NCI-H2029 (cell line): ENCODE measurements around the gene CELSR3.

Experiments used
- DNase-seq: peaks from one replicate; lab custom pipeline; 2025; lab: John Stamatoyannopoulos, UW

CELSR3 gene

GRCh38 chr3:48599077-48599501, 63.6 kb downstream of the CELSR3 start:
- DNase-seq, result no peak

GRCh38 chr3:48598323-48599076, 64.2 kb downstream of the CELSR3 start:
- DNase-seq, result no peak

DNA sequence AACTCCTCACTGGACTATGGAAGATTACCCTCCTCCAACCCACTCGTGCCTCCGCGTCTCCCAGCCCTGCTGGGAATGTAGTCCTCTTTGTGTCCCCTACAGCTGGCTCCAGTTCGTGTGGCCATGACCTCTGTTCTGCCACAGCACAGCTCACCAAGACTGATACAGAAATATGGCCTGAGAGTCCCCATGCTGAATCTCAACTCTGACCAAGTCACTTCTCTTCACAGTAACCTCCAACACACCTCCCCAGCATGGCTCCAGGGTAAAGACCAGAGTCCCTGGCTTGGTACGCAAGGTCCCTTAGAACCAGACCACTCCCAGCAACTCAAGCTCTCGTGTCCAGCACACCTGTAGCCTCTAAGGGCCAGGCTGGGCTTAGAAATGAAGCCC, 65.3 kb downstream of the CELSR3 start:
- DNase-seq, result no peak

DNA sequence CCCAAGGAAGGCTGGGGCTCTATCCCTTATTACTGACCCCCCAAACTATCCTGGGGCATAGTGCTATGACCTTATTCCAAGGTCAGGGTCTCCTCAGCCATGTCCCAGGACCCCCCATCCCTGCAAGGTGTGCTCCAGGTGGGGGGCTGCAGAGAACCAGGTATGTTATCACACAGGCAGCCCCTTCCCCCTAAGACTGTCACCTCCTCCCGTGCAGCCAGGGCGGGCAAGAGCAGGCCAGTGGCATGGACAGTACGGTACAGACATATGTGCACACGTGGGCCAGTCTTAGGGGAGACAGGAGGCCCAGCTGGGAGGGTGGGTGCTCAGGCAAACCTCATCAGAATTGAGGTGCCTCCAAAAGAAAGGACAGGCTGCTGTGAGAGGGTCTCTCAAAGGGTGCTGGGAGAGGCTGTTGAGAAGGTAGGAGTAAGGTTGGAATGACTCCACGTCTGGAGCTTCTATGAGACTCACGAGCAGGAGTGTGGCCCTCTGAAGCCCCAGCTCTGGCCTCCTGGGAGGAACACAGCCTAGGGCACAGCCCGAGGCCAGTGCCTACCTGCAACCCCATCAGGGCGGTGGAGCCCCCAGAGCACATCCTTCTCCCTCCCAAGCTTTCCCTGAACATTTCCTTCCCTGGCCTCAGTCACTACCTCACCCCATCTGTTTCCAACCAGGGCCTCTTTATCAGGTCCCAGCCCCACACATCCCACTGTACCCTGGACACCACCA, 65.8 kb downstream of the CELSR3 start:
- no peak for DNase-seq

- no peak for DNase-seq
Measured at GRCh38 chr3:48596157-48596556, 66.5 kb downstream of the CELSR3 start.

- DNase-seq, result no peak
Measured at GRCh38 chr3:48595526-48596121, 67.1 kb downstream of the CELSR3 start.

DNA sequence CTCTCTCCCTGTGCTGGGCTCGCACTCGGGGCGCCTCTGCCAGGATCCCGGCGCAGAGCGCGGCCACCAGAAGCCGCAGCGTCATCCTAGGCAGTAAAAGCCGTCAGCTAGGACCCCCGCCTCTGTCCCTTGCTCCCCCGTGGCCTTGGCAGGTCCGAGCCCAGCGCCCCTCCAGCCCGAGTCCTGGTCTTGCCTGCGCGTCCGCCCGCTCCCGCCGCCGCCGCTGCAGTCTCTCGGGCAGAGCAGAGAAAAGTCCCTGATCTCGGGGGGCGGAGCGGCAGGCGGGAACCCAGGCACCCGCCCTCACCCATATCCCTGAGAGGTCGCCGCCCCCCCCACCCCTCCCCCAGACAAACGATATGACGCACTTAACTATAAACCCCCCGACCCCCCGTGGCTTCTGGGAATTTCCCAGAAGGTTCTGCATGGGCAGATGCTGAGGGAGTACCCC, 67.6 kb downstream of the CELSR3 start, which contains the start of gene COL7A1:
COL7A1 (minus strand) TSS at position 255 of the 451 bp plus-strand sequence; CDS start at position 85, 170 bp downstream.
- DNase-seq, result no peak

DNA sequence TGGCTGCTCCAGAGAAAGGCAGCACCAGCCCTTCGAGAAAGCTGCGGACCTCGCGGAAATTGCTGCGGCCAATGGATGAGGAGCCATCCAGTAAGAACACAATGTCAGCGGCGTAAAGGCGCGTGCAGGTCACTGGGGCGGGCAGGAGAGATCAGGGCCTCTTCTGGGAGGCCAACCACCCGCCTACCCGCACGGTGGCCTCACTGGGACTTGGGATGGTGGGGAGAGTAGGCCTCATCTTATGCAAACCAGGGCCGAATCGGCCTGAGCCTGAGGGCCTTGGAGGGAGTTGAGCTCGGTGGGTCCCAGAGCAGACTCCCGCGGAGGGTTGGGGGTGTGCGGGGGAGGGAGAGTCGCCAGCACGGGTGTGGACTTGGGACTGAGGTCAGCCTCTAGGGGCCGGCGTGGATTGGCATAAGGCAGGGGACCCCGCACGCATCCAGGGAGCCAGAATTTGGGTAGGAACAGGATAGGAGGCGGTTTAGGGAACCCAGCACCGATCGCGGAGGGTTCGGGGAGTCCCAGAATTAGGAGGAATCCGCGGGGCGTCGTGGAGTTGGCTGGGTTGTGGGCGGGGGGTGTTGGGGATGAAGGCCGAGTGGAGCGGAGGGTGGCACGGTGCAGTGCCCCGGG, 68.2 kb downstream of the CELSR3 start:
- no peak for DNase-seq

GRCh38 chr3:48593337-48593736, 69.3 kb downstream of the CELSR3 start:
- no peak for DNase-seq

DNA sequence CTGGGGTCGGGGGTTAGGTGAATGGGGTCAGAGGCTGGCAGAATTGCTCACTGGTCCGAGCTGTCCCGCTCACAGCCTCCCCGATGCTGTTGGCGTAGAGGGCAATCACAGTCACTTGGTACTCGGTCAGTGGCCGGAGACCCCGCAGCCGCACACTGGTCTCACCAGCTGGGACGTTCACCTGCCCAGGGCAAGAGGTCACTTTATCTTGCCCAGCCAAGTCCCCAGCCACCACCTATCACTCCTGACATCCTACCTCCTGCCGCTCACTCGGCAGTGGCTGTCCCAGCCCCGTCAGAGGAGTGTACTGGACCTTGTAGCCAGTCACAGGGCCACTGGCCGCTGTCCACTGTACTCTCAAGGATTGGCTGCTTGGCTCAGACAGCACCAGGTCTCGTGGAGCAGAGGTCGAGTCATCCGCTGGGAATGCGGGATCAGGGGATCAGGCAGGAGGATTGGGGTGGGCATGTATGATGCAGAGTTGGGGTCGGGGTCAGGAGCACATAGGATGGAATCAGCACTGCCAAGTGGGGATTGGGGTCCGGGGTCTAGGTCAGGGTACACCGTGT, 70.1 kb downstream of the CELSR3 start:
- DNase-seq, result no peak

DNA sequence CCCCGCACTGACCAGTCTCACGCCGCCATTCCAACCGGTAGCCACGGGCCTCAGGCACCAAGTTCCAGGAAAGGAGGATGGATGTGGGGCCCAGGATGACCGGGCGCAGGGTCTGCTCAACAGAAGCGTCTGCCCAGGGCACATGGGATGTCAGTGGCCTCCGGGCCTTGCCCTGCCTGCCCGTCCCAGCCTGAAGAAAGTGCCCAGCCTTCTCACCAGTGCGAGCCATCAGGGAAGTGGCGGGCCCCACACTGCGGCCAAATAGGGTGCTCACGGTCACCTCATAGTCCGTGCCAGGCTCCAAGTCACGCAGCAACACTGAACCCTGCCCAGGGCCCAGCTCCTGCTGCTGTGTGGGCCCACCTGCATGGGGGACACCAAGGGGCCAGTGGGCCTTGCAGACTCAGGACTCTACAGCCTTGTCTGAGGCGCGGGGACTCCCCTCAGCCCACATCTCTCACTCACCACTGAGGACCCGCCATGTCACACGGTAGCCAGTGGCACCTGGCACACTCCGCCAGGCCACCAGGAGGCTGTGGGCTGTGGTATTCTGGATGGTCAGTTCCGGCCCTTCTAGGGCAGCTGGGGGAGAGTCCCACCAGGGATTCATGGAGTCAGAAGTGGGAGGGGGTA, 70.7 kb downstream of the CELSR3 start:
- no peak for DNase-seq

DNA sequence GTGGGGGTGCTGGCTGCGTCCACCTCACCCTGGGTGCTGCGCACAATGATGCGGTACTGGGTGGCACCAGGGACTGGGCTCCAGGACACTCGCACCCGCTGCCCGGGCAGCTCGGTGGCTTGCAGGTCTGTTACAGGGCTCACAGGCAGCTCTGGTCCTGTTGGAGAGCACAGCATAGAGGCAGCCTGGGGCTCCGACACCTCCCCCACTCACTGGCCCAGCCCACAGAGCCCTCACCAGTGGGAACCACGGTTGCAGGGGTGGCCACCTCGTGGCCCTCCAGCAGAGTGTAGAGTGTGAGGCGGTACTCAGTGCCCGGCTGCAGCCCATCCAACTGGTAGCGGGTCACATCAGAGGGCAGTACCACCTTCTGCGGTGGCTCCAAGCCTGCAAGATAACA, 71.2 kb downstream of the CELSR3 start:
- no peak for DNase-seq

DNA sequence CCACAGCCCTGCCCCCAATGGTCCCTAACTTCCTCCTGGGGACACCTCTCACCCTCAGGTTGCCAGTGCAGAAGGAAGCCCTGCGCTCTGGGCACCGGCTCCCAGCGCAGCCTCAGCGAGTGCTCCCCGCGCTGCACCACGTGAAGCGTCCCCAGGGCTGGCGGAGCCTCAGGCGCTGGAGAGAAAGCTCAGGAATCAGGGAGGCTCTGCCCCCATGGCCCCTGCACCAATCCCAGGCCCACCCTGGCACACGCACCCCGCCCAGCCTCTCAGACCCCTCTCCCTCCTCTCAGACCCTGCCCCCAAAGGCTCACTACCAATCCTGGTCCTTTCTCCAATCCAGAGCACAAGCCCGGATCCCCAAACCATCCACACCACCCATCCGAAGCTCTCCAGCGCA, 74.5 kb downstream of the CELSR3 start:
- no peak for DNase-seq

DNA sequence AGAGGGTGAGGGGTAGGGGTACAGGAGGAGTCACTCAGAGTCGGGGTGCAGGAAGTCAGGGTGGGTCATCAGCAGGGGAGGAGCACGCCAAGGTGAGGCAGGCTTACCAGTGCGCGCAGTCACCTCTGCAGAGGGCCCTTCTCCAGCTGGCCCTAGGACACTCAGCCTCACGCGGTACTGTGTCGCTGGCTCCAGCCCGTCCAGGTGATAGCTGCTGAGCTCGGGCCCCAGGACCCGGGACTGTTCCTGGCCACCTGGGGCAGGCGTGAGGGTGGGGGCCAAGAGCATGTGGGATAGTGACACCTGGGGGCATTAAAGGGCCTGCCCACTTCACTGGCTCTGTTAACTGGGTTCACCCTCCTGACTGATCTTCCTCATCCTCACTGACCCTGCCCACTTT, 75.0 kb downstream of the CELSR3 start:
- DNase-seq, result no peak
